Inflammatory macrophage (primary cell): ENCODE measurements around the gene SLC25A21.
"Not testable (repeated sequence)": the region's sequence is repeated elsewhere in the genome, so short reads cannot be mapped to it uniquely, and the experiment has no call there.

Source experiments
- DNase-seq, 2 donors: peaks; one replicate each; pipeline ENCODE4 v3.0.0-alpha.2; 2020 to 2022

Gene SLC25A21

GRCh38 chr14:36939265-36939664 is 233.1 kb downstream of the SLC25A21 start:
- no peak for DNase-seq

GRCh38 chr14:36938678-36939077 is 233.7 kb downstream of the SLC25A21 start:
- DNase-seq = no peak

- DNase-seq = no peak
These were observed 236.3 kb downstream of the SLC25A21 start for GRCh38 chr14:36935976-36936678.

GRCh38 chr14:36934304-36934703 is 238.1 kb downstream of the SLC25A21 start:
- no peak for DNase-seq

GRCh38 chr14:36931791-36932190 is 240.6 kb downstream of the SLC25A21 start:
- DNase-seq = no peak

- DNase-seq = no peak
These were observed 244.0 kb downstream of the SLC25A21 start for GRCh38 chr14:36928432-36928831.

GRCh38 chr14:36925094-36925493 is 247.3 kb downstream of the SLC25A21 start:
- no peak for DNase-seq

- no peak for DNase-seq
These were observed 255.7 kb downstream of the SLC25A21 start for GRCh38 chr14:36916668-36917067.

GRCh38 chr14:36915081-36915480 is 257.3 kb downstream of the SLC25A21 start:
- DNase-seq = no peak

GRCh38 chr14:36910578-36910977 is 261.8 kb downstream of the SLC25A21 start:
- no peak for DNase-seq

GRCh38 chr14:36905272-36905888 is 267.0 kb downstream of the SLC25A21 start:
- no peak for DNase-seq

- no peak for DNase-seq
These were observed 270.5 kb downstream of the SLC25A21 start for GRCh38 chr14:36901861-36902260.

GRCh38 chr14:36900846-36901245 is 271.6 kb downstream of the SLC25A21 start:
- no peak for DNase-seq

- DNase-seq = not testable (repeated sequence)
These were observed 276.1 kb downstream of the SLC25A21 start for GRCh38 chr14:36896300-36896699.

- no peak for DNase-seq
These were observed 288.4 kb downstream of the SLC25A21 start for GRCh38 chr14:36884049-36884448.

- no peak for DNase-seq
These were observed 292.1 kb downstream of the SLC25A21 start for GRCh38 chr14:36880276-36880675.

- no peak for DNase-seq
These were observed 292.8 kb downstream of the SLC25A21 start for GRCh38 chr14:36879558-36879957.

GRCh38 chr14:36874396-36875138 is 297.8 kb downstream of the SLC25A21 start:
- no peak for DNase-seq

- DNase-seq = no peak
These were observed 301.6 kb downstream of the SLC25A21 start for GRCh38 chr14:36870776-36871175.

GRCh38 chr14:36869125-36869524 is 303.3 kb downstream of the SLC25A21 start:
- no peak for DNase-seq

- no peak for DNase-seq
These were observed 305.5 kb downstream of the SLC25A21 start for GRCh38 chr14:36866867-36867266.

GRCh38 chr14:36863271-36863670 is 309.1 kb downstream of the SLC25A21 start:
- DNase-seq = no peak

- DNase-seq = not testable (repeated sequence)
These were observed 310.2 kb downstream of the SLC25A21 start for GRCh38 chr14:36862237-36862636.

- DNase-seq = no peak
These were observed 311.6 kb downstream of the SLC25A21 start for GRCh38 chr14:36860831-36861230.
